Endothelial cell of umbilical vein (primary cell): ENCODE data around the gene ATP2B2. TPM values are rescaled to one million over a fixed set of nuclear protein-coding genes. Genes with fewer than 3 reads are reported as not detected.
"Not testable (repeated sequence)": the region's sequence is repeated elsewhere in the genome, so short reads cannot be mapped to it uniquely, and the experiment has no call there.

Experiments
- BruUV-seq: library from RNA; stranded (reverse); fragments of 400-500 nt; replicated peaks from 2 replicates; lab custom pipeline; 2021; lab: Mats Ljungman, UMichigan
- CTCF ChIA-PET: fragments of 300-600, 350-600 bp; sonication (Branson Sonifier 250); formaldehyde crosslinking; loops from one replicate; lab custom pipeline; 2021; ENCODE audit warnings: antibody characterized with exemption, inconsistent platforms; lab: Charles Lee
- POLR2A ChIA-PET: fragments of 300-600, 350-600 bp; sonication (Branson Sonifier 250); formaldehyde crosslinking; loops from one replicate; lab custom pipeline; 2021; ENCODE audit warnings: antibody characterized with exemption, inconsistent platforms; lab: Charles Lee
- DNase-seq: peaks from one replicate; pipeline ENCODE4 v3.0.0-alpha.2; 2011; ENCODE audit warnings: low read depth, low spot score
- FAIRE-seq: peaks from 2 replicates; lab custom pipeline; 2011; peaks lifted over from hg19 to GRCh38; lab: Jason Lieb, UNC
- H2AFZ ChIP-seq: 2 replicates; pipeline ENCODE4 v1.6.0; 2012; ENCODE audit warnings: low read depth, low read length, control low read depth, inconsistent platforms
- H3K27ac ChIP-seq: 2 replicates; pipeline ENCODE4 v1.5.1; 2011; ENCODE audit warnings: low read depth, mild to moderate bottlenecking, control low read depth, low read length, moderate library complexity; ENCODE audit not compliant: insufficient read depth
- H3K27me3 ChIP-seq, 2 experiments: 2 replicates each; pipeline versions ENCODE4 v1.6.0 to v1.6.1; 2011; ENCODE audit warnings: low read length in 2 of 2, mixed read lengths in 1 of 2; ENCODE audit not compliant: control insufficient read depth in 2 of 2, insufficient read depth in 2 of 2
- H3K36me3 ChIP-seq, 2 experiments: 2 replicates in 1 of 2; 3 replicates in 1 of 2; pipeline ENCODE4 v1.5.1; 2011; ENCODE audit warnings: low read length in 2 of 2, mild to moderate bottlenecking in 1 of 2, moderate library complexity in 1 of 2; ENCODE audit not compliant: control insufficient read depth in 2 of 2, insufficient read depth in 2 of 2; ENCODE audit errors: extremely low read depth in 1 of 2
- H3K4me1 ChIP-seq: 3 replicates; pipeline ENCODE4 v1.5.1; 2011; ENCODE audit warnings: mild to moderate bottlenecking, low read length; ENCODE audit not compliant: control insufficient read depth, insufficient read depth; ENCODE audit errors: extremely low read depth
- H3K4me2 ChIP-seq: 2 replicates; pipeline ENCODE4 v1.6.1; 2011; ENCODE audit warnings: low read length, control low read depth, mixed read lengths; ENCODE audit not compliant: insufficient read depth
- H3K4me3 ChIP-seq, 3 experiments: fragments of 200-600 bp in 1 of 3; sonication (generic), shearing (Covaris generic) in 1 of 3; replicated peaks in 1 of 3; 2 replicates each; pipeline ENCODE4 v1.5.1; 2011 to 2016; ENCODE audit warnings: control low read depth in 3 of 3, low read length in 3 of 3, mild to moderate bottlenecking in 2 of 3, inconsistent platforms in 1 of 3, low read depth in 1 of 3, moderate library complexity in 1 of 3; ENCODE audit not compliant: insufficient read depth in 1 of 3
- H3K79me2 ChIP-seq: 2 replicates; pipeline ENCODE4 v1.6.0; 2012; ENCODE audit warnings: low read length, inconsistent platforms; ENCODE audit not compliant: control insufficient read depth, insufficient read depth
- H3K9ac ChIP-seq: replicated peaks from 2 replicates; pipeline ENCODE3; 2011; ENCODE audit warnings: low read length, control low read depth; ENCODE audit not compliant: insufficient read depth; ENCODE audit errors: extremely low read depth
- H3K9me1 ChIP-seq: replicated peaks from 3 replicates; pipeline ENCODE4 v1.6.0; 2011; ENCODE audit warnings: mild to moderate bottlenecking, low read length; ENCODE audit not compliant: control insufficient read depth, insufficient read depth; ENCODE audit errors: extremely low read depth
- H3K9me3 ChIP-seq: replicated peaks from 2 replicates; pipeline ENCODE4 v1.5.1; 2012; ENCODE audit warnings: low read length, inconsistent platforms; ENCODE audit not compliant: control insufficient read depth, insufficient read depth
- H4K20me1 ChIP-seq: replicated peaks from 2 replicates; pipeline ENCODE3; 2011; ENCODE audit warnings: mild to moderate bottlenecking, low read length; ENCODE audit not compliant: control insufficient read depth, insufficient read depth; ENCODE audit errors: extremely low read depth
- EZH2 ChIP-seq: IDR thresholded peaks from 2 replicates; pipeline ENCODE4 v1.6.1; 2012; ENCODE audit warnings: borderline replicate concordance, low read depth, mild to moderate bottlenecking, moderate library complexity, low read length, inconsistent platforms; ENCODE audit not compliant: severe bottlenecking
- FOS ChIP-seq: IDR thresholded peaks from 2 replicates; pipeline ENCODE4 v1.6.1; 2011; ENCODE audit warnings: mild to moderate bottlenecking, low read length, moderate library complexity, borderline replicate concordance; ENCODE audit not compliant: insufficient read depth
- GATA2 ChIP-seq: IDR thresholded peaks from 2 replicates; pipeline ENCODE4 v1.7.0; 2011; ENCODE audit warnings: low read depth, mild to moderate bottlenecking, moderate library complexity, mixed read lengths, low read length; ENCODE audit not compliant: insufficient read length, insufficient read depth
- JUN ChIP-seq: IDR thresholded peaks from 2 replicates; pipeline ENCODE4 v1.6.1; 2011; ENCODE audit warnings: borderline replicate concordance, low read depth; ENCODE audit not compliant: insufficient read length, insufficient read depth
- POLR2A ChIP-seq: IDR thresholded peaks from 2 replicates; pipeline ENCODE4 v1.6.1; 2012; ENCODE audit warnings: low read depth, mild to moderate bottlenecking, control low read depth, low read length
- POLR2AphosphoS5 ChIP-seq: IDR thresholded peaks from 2 replicates; pipeline ENCODE4 v1.6.1; 2012; ENCODE audit warnings: low read depth, mild to moderate bottlenecking, control low read depth, low read length, moderate library complexity; ENCODE audit not compliant: insufficient read depth
- dilution Hi-C: fragments of 300-500 bp; cut with MboI; formaldehyde crosslinking; loops from one replicate; pipeline ENCODE4 v1.15.0; 2019; ENCODE audit warnings: low sequenced_read_pairs; ENCODE audit not compliant: extremely low pct_ligation_motif_present
- intact Hi-C: fragments of 100-400 bp; cut with micrococcal nuclease; formaldehyde crosslinking; loops from one replicate; pipeline ENCODE4 v1.10.0; 2022
- polyA plus RNA-seq, 4 experiments: library from polyadenylated mRNA; depleted of rRNA in 3 of 4; stranded (reverse) in 3 of 4; unstranded in 1 of 4; fragments of >200 nt; gene quantifications; 2 replicates each; pipeline versions ENCODE4 v1.2.1 to v1.2.3, GENCODE V29; 2011 to 2012; ENCODE audit warnings: missing spikeins in 1 of 4
- total RNA-seq: library from RNA; stranded (reverse); gene quantifications from 2 replicates; pipeline ENCODE4 v1.2.3, GENCODE V29; 2021
- TF ChIP-seq, protein P1 (sequence below): IDR thresholded peaks from 2 replicates; pipeline ENCODE4 v1.6.1; 2011; ENCODE audit not compliant: insufficient read depth, insufficient read length
- TF ChIP-seq, protein P2 (sequence below), 2 donors: IDR thresholded peaks; 1 replicate in 1 of 2; 2 replicates in 1 of 2; pipeline ENCODE4 v1.5.1; 2011; ENCODE audit warnings: low read length in 2 of 2, mild to moderate bottlenecking in 2 of 2, moderate library complexity in 2 of 2, control low read depth in 1 of 2, inconsistent platforms in 1 of 2, low read depth in 1 of 2; ENCODE audit not compliant: insufficient read depth in 1 of 2; ENCODE audit errors: extremely low read depth in 1 of 2

Gene ATP2B2
- total and polyA plus RNA-seq, 2 donors (not counting 3 experiments of a cell fraction or from before 2014, with no cell fraction given) = not detected

DNA sequence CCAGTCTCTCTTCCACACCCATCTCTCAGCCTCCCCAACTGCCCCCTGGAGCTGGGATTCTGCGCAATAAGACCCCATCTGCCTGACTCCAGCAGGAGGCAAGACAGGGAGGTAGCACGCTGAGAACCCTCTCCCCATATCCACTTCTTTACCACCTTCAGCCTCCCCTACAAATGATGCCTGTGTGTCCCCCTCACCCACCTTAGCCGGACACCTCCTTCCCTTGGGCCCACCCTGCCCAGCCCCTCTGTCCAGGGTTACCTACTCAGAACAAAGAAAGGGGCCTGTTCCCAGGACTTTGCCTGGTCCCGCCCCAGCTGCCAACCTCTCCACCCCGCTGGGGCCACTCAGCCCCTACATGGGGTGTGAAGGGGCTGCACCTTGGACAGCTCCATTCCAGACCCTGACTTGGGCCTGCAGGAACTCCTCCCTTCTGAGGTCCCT is 40.8 kb upstream of the ATP2B2 start:
- dilution Hi-C loops (no loop called here), intact Hi-C loops (no loop called here)
- DNase-seq (no peak), FAIRE-seq (no peak)
- Histone ChIP-seq H4K20me1 (no peaks in the 10 kb centered on the region), H3K9ac (no peak overlapping the region), H3K9me1 (no peaks in the 10 kb centered on the region), H3K4me2 (no peak overlapping the region), H2AFZ (no peak overlapping the region), H3K9me3 (no peaks in the 10 kb centered on the region), H3K4me1 (no peaks in the 10 kb centered on the region), H3K36me3 (no peaks in the 10 kb centered on the region), H3K27ac (no peak overlapping the region), H3K27me3 (no peaks in the 10 kb centered on the region), H3K79me2 (no peaks in the 10 kb centered on the region), H3K4me3 (no peak overlapping the region)
- no TSS peak for BruUV-seq
- ChIA-PET CTCF (no interaction called here), POLR2A (no interaction called here)
- no peak for TF ChIP-seq FOS

DNA sequence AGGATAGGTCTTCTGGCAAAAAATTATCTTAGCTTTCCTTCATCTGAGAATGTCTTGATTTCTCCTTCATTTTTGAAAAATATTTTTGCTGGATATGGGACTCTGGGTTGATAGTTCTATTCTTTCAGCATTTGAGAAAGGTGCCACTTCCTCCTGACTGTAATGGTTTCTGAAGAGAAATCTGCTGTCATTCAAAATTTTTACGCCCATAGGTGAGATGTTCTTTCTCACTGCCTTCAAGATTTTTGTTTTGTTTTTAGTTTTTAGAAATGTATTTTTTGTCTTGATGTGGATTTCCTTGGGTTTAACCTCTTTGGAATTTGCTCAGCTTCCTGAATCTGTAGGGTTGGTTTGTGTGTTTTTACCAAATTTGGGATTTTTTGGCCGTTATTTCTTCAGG is 37.1 kb upstream of the ATP2B2 start:
- ChIA-PET CTCF (no interaction called here), POLR2A (no interaction called here)
- no TSS peak for BruUV-seq
- Histone ChIP-seq H3K4me1 (no peaks in the 10 kb centered on the region), H3K9me1 (no peaks in the 10 kb centered on the region), H2AFZ (no peak overlapping the region), H3K9me3 (no peaks in the 10 kb centered on the region), H3K27me3 (no peaks in the 10 kb centered on the region), H3K27ac (no peak overlapping the region), H3K9ac (no peak overlapping the region), H3K79me2 (no peaks in the 10 kb centered on the region), H4K20me1 (no peaks in the 10 kb centered on the region), H3K36me3 (no peaks in the 10 kb centered on the region), H3K4me3 (no peak overlapping the region), H3K4me2 (no peak overlapping the region)
- FAIRE-seq (no peak), DNase-seq (no peak)
- TF ChIP-seq, protein P1, sequence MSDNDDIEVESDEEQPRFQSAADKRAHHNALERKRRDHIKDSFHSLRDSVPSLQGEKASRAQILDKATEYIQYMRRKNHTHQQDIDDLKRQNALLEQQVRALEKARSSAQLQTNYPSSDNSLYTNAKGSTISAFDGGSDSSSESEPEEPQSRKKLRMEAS = no peak
- TF ChIP-seq FOS (no peak), EZH2 (no peak), GATA2 (no peak), POLR2AphosphoS5 (no peak), POLR2A (no peak), JUN (no peak)
- TF ChIP-seq, protein P2, sequence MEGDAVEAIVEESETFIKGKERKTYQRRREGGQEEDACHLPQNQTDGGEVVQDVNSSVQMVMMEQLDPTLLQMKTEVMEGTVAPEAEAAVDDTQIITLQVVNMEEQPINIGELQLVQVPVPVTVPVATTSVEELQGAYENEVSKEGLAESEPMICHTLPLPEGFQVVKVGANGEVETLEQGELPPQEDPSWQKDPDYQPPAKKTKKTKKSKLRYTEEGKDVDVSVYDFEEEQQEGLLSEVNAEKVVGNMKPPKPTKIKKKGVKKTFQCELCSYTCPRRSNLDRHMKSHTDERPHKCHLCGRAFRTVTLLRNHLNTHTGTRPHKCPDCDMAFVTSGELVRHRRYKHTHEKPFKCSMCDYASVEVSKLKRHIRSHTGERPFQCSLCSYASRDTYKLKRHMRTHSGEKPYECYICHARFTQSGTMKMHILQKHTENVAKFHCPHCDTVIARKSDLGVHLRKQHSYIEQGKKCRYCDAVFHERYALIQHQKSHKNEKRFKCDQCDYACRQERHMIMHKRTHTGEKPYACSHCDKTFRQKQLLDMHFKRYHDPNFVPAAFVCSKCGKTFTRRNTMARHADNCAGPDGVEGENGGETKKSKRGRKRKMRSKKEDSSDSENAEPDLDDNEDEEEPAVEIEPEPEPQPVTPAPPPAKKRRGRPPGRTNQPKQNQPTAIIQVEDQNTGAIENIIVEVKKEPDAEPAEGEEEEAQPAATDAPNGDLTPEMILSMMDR (IDR thresholded peaks at IDR 0.05; ENCODE audit: extremely low read depth in 1 of 2, insufficient read depth in 1 of 2, low read depth in 1 of 2, low read length in 2 of 2) = no peak
- intact Hi-C loops = no loop called here
- dilution Hi-C loops = no loop called here

DNA sequence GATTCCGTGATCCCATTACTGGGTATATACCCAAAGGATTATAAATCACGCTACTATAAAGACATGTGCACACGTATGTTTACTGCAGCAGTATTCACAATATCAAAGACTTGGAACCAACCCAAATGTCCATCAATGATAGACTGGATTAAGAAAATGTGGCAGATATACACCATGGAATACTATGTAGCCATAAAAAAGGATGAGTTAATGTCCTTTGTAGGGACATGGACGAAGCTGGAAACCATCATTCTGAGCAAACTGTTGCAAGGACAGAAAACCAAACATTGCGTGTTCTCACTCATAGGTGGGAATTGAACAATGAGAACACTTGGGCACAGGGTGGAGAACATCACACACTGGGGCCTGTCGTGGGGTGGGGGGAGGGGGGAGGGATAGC is 35.0 kb upstream of the ATP2B2 start:
- H3K79me2 ChIP-seq, H3K4me2 ChIP-seq, BruUV-seq, H3K9me3 ChIP-seq, POLR2A ChIA-PET, H2AFZ ChIP-seq, H3K9ac ChIP-seq, DNase-seq, CTCF ChIA-PET, intact Hi-C loops, H3K27ac ChIP-seq, FAIRE-seq, H3K36me3 ChIP-seq, H4K20me1 ChIP-seq, H3K27me3 ChIP-seq, dilution Hi-C loops, H3K4me3 ChIP-seq, H3K4me1 ChIP-seq, H3K9me1 ChIP-seq: not testable (repeated sequence)
